Measurements from ENCODE around the gene MYH10.

GRCh38 chr17:8445536-8445935 is 185.0 kb downstream of the MYH10 start:
- TF ChIP-seq CTCF (IDR thresholded peaks at IDR 0.05), result no peak
- no peak for TF ChIP-seq EP300 (IDR thresholded peaks at IDR 0.05)
